ENCODE results near the gene SYNJ1. TPM values are rescaled to one million over a fixed set of nuclear protein-coding genes. Genes with fewer than 3 reads are reported as not detected.

Gene SYNJ1
- total RNA-seq, 1 experiment from 2014 or later = 4.2 TPM

GRCh38 chr21:32641710-32642698, 85.8 kb downstream of the SYNJ1 start (continued):
- TF ChIP-seq GRHL2 (CRISPR knock-in tag; IDR thresholded peaks at IDR 0.05; ENCODE audit: insufficient replicate concordance, severe bottlenecking) = no peak
- TF ChIP-seq RORB (CRISPR knock-in tag; IDR thresholded peaks at IDR 0.05) = no peak
- TF ChIP-seq, protein P1, sequence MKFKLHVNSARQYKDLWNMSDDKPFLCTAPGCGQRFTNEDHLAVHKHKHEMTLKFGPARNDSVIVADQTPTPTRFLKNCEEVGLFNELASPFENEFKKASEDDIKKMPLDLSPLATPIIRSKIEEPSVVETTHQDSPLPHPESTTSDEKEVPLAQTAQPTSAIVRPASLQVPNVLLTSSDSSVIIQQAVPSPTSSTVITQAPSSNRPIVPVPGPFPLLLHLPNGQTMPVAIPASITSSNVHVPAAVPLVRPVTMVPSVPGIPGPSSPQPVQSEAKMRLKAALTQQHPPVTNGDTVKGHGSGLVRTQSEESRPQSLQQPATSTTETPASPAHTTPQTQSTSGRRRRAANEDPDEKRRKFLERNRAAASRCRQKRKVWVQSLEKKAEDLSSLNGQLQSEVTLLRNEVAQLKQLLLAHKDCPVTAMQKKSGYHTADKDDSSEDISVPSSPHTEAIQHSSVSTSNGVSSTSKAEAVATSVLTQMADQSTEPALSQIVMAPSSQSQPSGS (CRISPR knock-in tag; IDR thresholded peaks at IDR 0.05; ENCODE audit: borderline replicate concordance, low read depth) = no peak
- no peak for TF ChIP-seq ZNF425 (CRISPR knock-in tag; conservative IDR thresholded peaks at IDR 0.05)
- no peak for TF ChIP-seq PRDM15 (CRISPR knock-in tag; IDR thresholded peaks at IDR 0.05)

DNA sequence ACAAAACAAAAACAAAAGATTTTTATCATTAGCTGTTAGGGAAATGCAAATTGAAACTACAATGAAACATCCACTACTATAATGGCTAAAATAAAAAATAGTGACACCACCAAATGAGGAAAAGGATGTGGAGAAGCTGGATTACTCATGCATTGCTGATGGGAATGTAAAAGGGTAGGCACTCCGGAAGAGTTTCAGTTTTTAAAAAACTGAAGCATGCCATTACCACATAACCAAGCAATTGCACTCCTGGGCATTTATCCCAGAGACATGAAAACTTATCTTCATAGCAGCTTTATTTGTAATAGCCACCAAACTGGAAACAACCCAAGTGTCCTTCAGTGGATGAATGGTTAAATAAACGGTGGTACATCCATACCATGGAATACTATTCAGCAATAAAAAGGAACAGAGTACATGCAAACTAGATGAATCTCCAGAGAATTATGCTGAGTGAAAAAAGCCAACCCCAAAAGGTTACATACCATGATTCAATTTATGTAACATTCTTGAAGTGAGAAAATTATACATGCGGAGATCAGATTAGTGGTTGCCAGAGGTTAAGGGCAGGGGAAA, 101.1 kb downstream of the SYNJ1 start:
- no peaks in the 10 kb centered on the region for H3K36me3 Mint-ChIP-seq
- no peak overlapping the region for H3K4me3 Mint-ChIP-seq
- CTCF ChIA-PET = interaction anchor here (0.8 kb wide), 1 partner anchor 26 kb away, joined by 3 read pairs; no protein-coding TSS in a partner anchor
- no peaks in the 10 kb centered on the region for H3K4me1 Mint-ChIP-seq
- POLR2A ChIA-PET = no interaction called here
- ATAC-seq = no peak
- DNase-seq (ENCODE audit: low spot score) = no peak
- peaks cover under 1% of the 10 kb centered on the region; the same call in 1 of the 2 replicates for H3K27me3 Mint-ChIP-seq (ENCODE audit: low read depth)
- peaks cover 10% of the 10 kb centered on the region for H3K9me3 Mint-ChIP-seq
- no peak overlapping the region for H3K27ac Mint-ChIP-seq
- TF ChIP-seq, protein P2, sequence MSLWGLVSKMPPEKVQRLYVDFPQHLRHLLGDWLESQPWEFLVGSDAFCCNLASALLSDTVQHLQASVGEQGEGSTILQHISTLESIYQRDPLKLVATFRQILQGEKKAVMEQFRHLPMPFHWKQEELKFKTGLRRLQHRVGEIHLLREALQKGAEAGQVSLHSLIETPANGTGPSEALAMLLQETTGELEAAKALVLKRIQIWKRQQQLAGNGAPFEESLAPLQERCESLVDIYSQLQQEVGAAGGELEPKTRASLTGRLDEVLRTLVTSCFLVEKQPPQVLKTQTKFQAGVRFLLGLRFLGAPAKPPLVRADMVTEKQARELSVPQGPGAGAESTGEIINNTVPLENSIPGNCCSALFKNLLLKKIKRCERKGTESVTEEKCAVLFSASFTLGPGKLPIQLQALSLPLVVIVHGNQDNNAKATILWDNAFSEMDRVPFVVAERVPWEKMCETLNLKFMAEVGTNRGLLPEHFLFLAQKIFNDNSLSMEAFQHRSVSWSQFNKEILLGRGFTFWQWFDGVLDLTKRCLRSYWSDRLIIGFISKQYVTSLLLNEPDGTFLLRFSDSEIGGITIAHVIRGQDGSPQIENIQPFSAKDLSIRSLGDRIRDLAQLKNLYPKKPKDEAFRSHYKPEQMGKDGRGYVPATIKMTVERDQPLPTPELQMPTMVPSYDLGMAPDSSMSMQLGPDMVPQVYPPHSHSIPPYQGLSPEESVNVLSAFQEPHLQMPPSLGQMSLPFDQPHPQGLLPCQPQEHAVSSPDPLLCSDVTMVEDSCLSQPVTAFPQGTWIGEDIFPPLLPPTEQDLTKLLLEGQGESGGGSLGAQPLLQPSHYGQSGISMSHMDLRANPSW (CRISPR knock-in tag; conservative IDR thresholded peaks at IDR 0.05; ENCODE audit: low read depth) = no peak
- no peak for TF ChIP-seq TEAD4 (CRISPR knock-in tag; IDR thresholded peaks at IDR 0.05)
- no peak for TF ChIP-seq FOXK1 (CRISPR knock-in tag; IDR thresholded peaks at IDR 0.05)
- TF ChIP-seq, protein P3, sequence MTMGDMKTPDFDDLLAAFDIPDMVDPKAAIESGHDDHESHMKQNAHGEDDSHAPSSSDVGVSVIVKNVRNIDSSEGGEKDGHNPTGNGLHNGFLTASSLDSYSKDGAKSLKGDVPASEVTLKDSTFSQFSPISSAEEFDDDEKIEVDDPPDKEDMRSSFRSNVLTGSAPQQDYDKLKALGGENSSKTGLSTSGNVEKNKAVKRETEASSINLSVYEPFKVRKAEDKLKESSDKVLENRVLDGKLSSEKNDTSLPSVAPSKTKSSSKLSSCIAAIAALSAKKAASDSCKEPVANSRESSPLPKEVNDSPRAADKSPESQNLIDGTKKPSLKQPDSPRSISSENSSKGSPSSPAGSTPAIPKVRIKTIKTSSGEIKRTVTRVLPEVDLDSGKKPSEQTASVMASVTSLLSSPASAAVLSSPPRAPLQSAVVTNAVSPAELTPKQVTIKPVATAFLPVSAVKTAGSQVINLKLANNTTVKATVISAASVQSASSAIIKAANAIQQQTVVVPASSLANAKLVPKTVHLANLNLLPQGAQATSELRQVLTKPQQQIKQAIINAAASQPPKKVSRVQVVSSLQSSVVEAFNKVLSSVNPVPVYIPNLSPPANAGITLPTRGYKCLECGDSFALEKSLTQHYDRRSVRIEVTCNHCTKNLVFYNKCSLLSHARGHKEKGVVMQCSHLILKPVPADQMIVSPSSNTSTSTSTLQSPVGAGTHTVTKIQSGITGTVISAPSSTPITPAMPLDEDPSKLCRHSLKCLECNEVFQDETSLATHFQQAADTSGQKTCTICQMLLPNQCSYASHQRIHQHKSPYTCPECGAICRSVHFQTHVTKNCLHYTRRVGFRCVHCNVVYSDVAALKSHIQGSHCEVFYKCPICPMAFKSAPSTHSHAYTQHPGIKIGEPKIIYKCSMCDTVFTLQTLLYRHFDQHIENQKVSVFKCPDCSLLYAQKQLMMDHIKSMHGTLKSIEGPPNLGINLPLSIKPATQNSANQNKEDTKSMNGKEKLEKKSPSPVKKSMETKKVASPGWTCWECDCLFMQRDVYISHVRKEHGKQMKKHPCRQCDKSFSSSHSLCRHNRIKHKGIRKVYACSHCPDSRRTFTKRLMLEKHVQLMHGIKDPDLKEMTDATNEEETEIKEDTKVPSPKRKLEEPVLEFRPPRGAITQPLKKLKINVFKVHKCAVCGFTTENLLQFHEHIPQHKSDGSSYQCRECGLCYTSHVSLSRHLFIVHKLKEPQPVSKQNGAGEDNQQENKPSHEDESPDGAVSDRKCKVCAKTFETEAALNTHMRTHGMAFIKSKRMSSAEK (CRISPR knock-in tag; IDR thresholded peaks at IDR 0.05; ENCODE audit: borderline replicate concordance) = no peak
- TF ChIP-seq SP1 (CRISPR knock-in tag; conservative IDR thresholded peaks at IDR 0.05) = no peak
- TF ChIP-seq PRRX2 (CRISPR knock-in tag; IDR thresholded peaks at IDR 0.05) = no peak
- TF ChIP-seq, protein P4, sequence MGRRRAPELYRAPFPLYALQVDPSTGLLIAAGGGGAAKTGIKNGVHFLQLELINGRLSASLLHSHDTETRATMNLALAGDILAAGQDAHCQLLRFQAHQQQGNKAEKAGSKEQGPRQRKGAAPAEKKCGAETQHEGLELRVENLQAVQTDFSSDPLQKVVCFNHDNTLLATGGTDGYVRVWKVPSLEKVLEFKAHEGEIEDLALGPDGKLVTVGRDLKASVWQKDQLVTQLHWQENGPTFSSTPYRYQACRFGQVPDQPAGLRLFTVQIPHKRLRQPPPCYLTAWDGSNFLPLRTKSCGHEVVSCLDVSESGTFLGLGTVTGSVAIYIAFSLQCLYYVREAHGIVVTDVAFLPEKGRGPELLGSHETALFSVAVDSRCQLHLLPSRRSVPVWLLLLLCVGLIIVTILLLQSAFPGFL (CRISPR knock-in tag; IDR thresholded peaks at IDR 0.05; ENCODE audit: borderline replicate concordance) = no peak
- no peak for TF ChIP-seq NR3C1 (CRISPR knock-in tag; conservative IDR thresholded peaks at IDR 0.05; ENCODE audit: low read depth)
- TF ChIP-seq SOX15 (CRISPR knock-in tag; IDR thresholded peaks at IDR 0.05) = no peak
- no peak for TF ChIP-seq NR1H2 (CRISPR knock-in tag; IDR thresholded peaks at IDR 0.05)
- TF ChIP-seq ELF4 (CRISPR knock-in tag; IDR thresholded peaks at IDR 0.05; ENCODE audit: low read depth) = no peak
